Measurements from ENCODE around the gene MAN2B2.

The MAN2B2 gene

DNA sequence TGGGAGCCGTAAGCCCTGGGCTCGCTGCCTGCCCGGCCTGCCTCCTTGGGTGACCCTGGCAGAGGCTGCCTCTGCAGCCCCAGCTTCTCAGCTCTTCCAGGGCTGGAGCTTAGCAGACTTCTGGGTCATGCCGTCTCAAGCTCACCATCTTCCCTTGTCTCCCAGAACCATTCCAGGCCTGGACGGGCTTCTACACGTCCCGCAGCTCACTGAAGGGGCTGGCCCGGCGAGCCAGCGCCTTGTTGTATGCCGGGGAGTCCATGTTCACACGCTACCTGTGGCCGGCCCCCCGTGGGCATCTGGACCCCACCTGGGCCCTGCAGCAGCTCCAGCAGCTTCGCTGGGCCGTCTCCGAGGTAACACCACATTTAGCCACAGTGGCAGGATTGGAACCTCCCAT, 22.0 kb downstream of the MAN2B2 start:
- Histone ChIP-seq H3K4me1 (ENCODE audit: low read length) (no peaks in the 10 kb centered on the region), H3K27me3 (ENCODE audit: low read depth, low read length) (no peaks in the 10 kb centered on the region), H3K9ac (ENCODE audit: low read length) (no peak overlapping the region), H3K79me2 (ENCODE audit: low read length) (no peaks in the 10 kb centered on the region), H3K27ac (ENCODE audit: low read length) (no peak overlapping the region), H4K20me1 (ENCODE audit: insufficient read depth, low read length) (no peaks in the 10 kb centered on the region), H3K36me3 (replicated peaks; ENCODE audit: low read depth, low read length) (no peaks in the 10 kb centered on the region), H2AFZ (ENCODE audit: low read depth, low read length) (no peak overlapping the region), H3K4me2 (ENCODE audit: low read length) (no peak overlapping the region), H3K4me3 (ENCODE audit: low read length) (no peak overlapping the region), H3K9me3 (ENCODE audit: insufficient read depth, low read length) (no peaks in the 10 kb centered on the region)
- TF ChIP-seq, protein P1, sequence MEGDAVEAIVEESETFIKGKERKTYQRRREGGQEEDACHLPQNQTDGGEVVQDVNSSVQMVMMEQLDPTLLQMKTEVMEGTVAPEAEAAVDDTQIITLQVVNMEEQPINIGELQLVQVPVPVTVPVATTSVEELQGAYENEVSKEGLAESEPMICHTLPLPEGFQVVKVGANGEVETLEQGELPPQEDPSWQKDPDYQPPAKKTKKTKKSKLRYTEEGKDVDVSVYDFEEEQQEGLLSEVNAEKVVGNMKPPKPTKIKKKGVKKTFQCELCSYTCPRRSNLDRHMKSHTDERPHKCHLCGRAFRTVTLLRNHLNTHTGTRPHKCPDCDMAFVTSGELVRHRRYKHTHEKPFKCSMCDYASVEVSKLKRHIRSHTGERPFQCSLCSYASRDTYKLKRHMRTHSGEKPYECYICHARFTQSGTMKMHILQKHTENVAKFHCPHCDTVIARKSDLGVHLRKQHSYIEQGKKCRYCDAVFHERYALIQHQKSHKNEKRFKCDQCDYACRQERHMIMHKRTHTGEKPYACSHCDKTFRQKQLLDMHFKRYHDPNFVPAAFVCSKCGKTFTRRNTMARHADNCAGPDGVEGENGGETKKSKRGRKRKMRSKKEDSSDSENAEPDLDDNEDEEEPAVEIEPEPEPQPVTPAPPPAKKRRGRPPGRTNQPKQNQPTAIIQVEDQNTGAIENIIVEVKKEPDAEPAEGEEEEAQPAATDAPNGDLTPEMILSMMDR (IDR thresholded peaks at IDR 0.05; ENCODE audit: low read depth, low read length) = no peak
- no peak for TF ChIP-seq EZH2phosphoT487 (IDR thresholded peaks at IDR 0.05; ENCODE audit: low read depth)

DNA sequence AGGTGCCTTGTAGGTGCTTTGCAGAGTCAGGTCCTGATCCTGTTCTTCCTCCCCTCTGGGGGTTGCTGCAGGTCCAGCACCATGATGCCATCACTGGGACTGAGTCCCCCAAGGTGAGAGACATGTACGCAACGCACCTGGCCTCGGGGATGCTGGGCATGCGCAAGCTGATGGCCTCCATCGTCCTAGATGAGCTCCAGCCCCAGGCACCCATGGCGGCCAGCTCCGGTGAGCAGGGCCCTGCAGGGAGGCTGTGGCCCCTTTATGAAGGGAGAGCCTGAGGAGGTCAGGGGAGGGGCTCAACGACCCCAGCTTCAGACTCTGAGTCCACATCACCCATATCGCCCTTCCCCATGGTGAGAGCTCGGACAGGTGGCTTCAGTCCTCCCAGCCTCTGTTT, 23.1 kb downstream of the MAN2B2 start:
- Histone ChIP-seq H3K79me2 (ENCODE audit: low read length) (no peaks in the 10 kb centered on the region), H3K4me3 (ENCODE audit: low read length) (no peak overlapping the region), H3K27me3 (ENCODE audit: low read depth, low read length) (no peaks in the 10 kb centered on the region), H2AFZ (ENCODE audit: low read depth, low read length) (no peak overlapping the region), H3K9ac (ENCODE audit: low read length) (no peak overlapping the region), H3K27ac (ENCODE audit: low read length) (no peak overlapping the region), H4K20me1 (ENCODE audit: insufficient read depth, low read length) (no peaks in the 10 kb centered on the region), H3K36me3 (replicated peaks; ENCODE audit: low read depth, low read length) (no peaks in the 10 kb centered on the region), H3K4me1 (ENCODE audit: low read length) (no peaks in the 10 kb centered on the region), H3K4me2 (ENCODE audit: low read length) (no peak overlapping the region), H3K9me3 (ENCODE audit: insufficient read depth, low read length) (no peaks in the 10 kb centered on the region)
- TF ChIP-seq EZH2phosphoT487 (IDR thresholded peaks at IDR 0.05; ENCODE audit: low read depth) = no peak
- TF ChIP-seq, protein P1 (IDR thresholded peaks at IDR 0.05; ENCODE audit: low read depth, low read length) = no peak

DNA sequence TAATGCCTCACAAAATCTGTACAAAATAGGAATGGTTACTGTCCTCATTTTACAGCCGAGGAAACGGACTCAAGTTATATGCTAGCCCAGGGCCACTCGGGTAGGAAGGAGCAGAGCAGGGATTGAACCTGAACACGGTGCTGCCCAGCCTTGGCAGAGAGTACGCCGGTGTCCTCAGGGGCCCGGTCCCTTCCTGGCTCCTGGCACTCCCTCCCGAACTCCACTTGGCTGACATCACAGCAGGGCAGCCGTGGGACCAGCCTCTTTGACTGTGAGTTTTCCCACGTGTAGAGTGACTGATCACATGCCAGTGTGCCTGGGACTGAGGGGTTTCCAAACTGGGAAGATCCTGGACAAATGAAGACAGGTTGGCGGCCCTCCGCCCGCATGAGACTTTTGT, 23.7 kb downstream of the MAN2B2 start:
- no peaks in the 10 kb centered on the region for H3K79me2 ChIP-seq (ENCODE audit: low read length)
- no peak overlapping the region for H3K4me2 ChIP-seq (ENCODE audit: low read length)
- H3K9ac ChIP-seq (ENCODE audit: low read length) = no peak overlapping the region
- no peak for TF ChIP-seq EZH2phosphoT487 (IDR thresholded peaks at IDR 0.05; ENCODE audit: low read depth)
- TF ChIP-seq, protein P1 (IDR thresholded peaks at IDR 0.05; ENCODE audit: low read depth, low read length) = no peak
- H4K20me1 ChIP-seq (ENCODE audit: insufficient read depth, low read length) = no peaks in the 10 kb centered on the region
- no peak overlapping the region for H3K4me3 ChIP-seq (ENCODE audit: low read length)
- no peaks in the 10 kb centered on the region for H3K36me3 ChIP-seq (replicated peaks; ENCODE audit: low read depth, low read length)
- no peak overlapping the region for H2AFZ ChIP-seq (ENCODE audit: low read depth, low read length)
- no peak overlapping the region for H3K27ac ChIP-seq (ENCODE audit: low read length)
- H3K9me3 ChIP-seq (ENCODE audit: insufficient read depth, low read length) = no peaks in the 10 kb centered on the region
- no peaks in the 10 kb centered on the region for H3K4me1 ChIP-seq (ENCODE audit: low read length)
- H3K27me3 ChIP-seq (ENCODE audit: low read depth, low read length) = no peaks in the 10 kb centered on the region

DNA sequence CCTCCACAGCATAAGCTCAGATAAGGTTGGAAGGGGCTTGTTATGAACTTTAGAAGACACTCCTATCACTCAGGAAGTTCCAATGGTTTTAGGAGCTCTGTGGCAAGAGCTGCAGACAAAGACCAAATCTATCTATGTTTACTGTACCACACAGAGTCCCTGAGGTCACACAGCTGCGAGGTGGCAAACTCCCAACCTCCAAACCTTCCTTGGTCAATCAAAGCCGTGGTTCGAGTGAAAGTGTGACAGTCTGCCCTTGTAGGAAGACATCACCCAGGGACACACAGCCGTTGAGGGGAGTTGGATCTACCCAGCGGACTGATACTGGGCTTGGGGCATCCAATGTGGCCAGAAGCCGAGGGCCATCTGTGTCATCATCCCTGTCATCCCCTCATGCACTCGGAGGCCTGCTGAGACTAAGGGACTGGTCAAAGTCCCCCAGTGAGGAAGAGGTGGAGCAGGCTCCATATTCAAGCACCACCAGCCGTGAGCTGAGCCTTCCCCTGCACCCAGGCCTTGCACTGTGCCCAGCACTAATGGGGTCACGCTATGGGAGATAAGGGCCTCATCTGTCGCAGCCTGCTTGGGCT, 26.8 kb downstream of the MAN2B2 start:
- no peak overlapping the region for H3K4me2 ChIP-seq (ENCODE audit: low read length)
- no peak overlapping the region for H3K9ac ChIP-seq (ENCODE audit: low read length)
- H3K4me3 ChIP-seq (ENCODE audit: low read length) = no peak overlapping the region
- H3K79me2 ChIP-seq (ENCODE audit: low read length) = no peaks in the 10 kb centered on the region
- TF ChIP-seq EZH2phosphoT487 (IDR thresholded peaks at IDR 0.05; ENCODE audit: low read depth) = no peak
- TF ChIP-seq, protein P1 (IDR thresholded peaks at IDR 0.05; ENCODE audit: low read depth, low read length) = no peak
- H4K20me1 ChIP-seq (ENCODE audit: insufficient read depth, low read length) = no peaks in the 10 kb centered on the region
- peaks cover 12% of the 10 kb centered on the region for H3K36me3 ChIP-seq (replicated peaks; ENCODE audit: low read depth, low read length)
- no peak overlapping the region for H2AFZ ChIP-seq (ENCODE audit: low read depth, low read length)
- H3K27me3 ChIP-seq (ENCODE audit: low read depth, low read length) = no peaks in the 10 kb centered on the region
- no peaks in the 10 kb centered on the region for H3K9me3 ChIP-seq (ENCODE audit: insufficient read depth, low read length)
- no peaks in the 10 kb centered on the region for H3K4me1 ChIP-seq (ENCODE audit: low read length)
- no peak overlapping the region for H3K27ac ChIP-seq (ENCODE audit: low read length)
